RWPE2 (cell line): ENCODE results near the gene GPR132.
"Not testable (repeated sequence)": the region's sequence is repeated elsewhere in the genome, so short reads cannot be mapped to it uniquely, and the experiment has no call there.

ENCODE experiments used
- ATAC-seq: fragments of 200-7000 bp; cut with Tn5 transposase; 3 replicates; pipeline ENCODE4 v1.9.1; 2021; ENCODE audit warnings: low read depth
- DNase-seq: peaks from one replicate; pipeline ENCODE4 v3.0.0-alpha.2; 2020; ENCODE audit warnings: low spot score
- H3K27ac ChIP-seq: fragments of 450-650 bp; 2 replicates; pipeline ENCODE4 v1.5.1; 2017; ENCODE audit warnings: mild to moderate bottlenecking; ENCODE audit not compliant: poor library complexity, severe bottlenecking
- H3K27me3 ChIP-seq: fragments of 250-450 bp; sonication (Bioruptor Pico); 2 replicates; pipeline ENCODE4 v1.5.1; 2021; ENCODE audit warnings: mild to moderate bottlenecking, moderate library complexity; ENCODE audit not compliant: insufficient read depth, poor library complexity, severe bottlenecking
- H3K36me3 ChIP-seq: fragments of 250-450 bp; sonication (Bioruptor Pico); 2 replicates; pipeline ENCODE4 v1.5.1; 2020; ENCODE audit warnings: low read depth, mild to moderate bottlenecking, moderate library complexity
- H3K4me1 ChIP-seq: fragments of 250-450 bp; sonication (Bioruptor Pico); 2 replicates; pipeline ENCODE4 v1.5.1; 2021; ENCODE audit warnings: mild to moderate bottlenecking, moderate library complexity; ENCODE audit not compliant: insufficient read depth, poor library complexity, severe bottlenecking
- H3K4me3 ChIP-seq: fragments of 250-450 bp; sonication (Bioruptor Pico); 2 replicates; pipeline ENCODE4 v1.5.1; 2021; ENCODE audit warnings: mild to moderate bottlenecking, moderate library complexity; ENCODE audit not compliant: severe bottlenecking
- H3K9me3 ChIP-seq: fragments of 250-450 bp; sonication (Bioruptor Pico); 2 replicates; pipeline ENCODE4 v1.5.1; 2021; ENCODE audit warnings: mild to moderate bottlenecking, moderate library complexity; ENCODE audit not compliant: severe bottlenecking
- CTCF ChIP-seq: fragments of 450-650 bp; IDR thresholded peaks from one replicate; pipeline ENCODE4 v1.5.1; 2017; ENCODE audit warnings: mild to moderate bottlenecking, moderate library complexity; ENCODE audit not compliant: poor library complexity, severe bottlenecking

Gene GPR132

GRCh38 chr14:105084741-105085571, 19.7 kb upstream of the GPR132 start:
- TF ChIP-seq CTCF = no peak
- peaks cover 12% of the 10 kb centered on the region for H3K4me1 ChIP-seq
- DNase-seq (peak; percentile 67), ATAC-seq (no peak)
- no peaks in the 10 kb centered on the region for H3K9me3 ChIP-seq
- H3K27me3 ChIP-seq = peaks cover 10% of the 10 kb centered on the region
- no peak overlapping the region for H3K27ac ChIP-seq
- H3K4me3 ChIP-seq = no peak overlapping the region
- no peaks in the 10 kb centered on the region for H3K36me3 ChIP-seq

- no peak overlapping the region for H3K27ac ChIP-seq
- H3K36me3 ChIP-seq = no peaks in the 10 kb centered on the region
- peaks cover 12% of the 10 kb centered on the region for H3K4me1 ChIP-seq
- no peaks in the 10 kb centered on the region for H3K9me3 ChIP-seq
- DNase-seq (peak; percentile 51), ATAC-seq (no peak; the same call in 2 of the 3 replicates)
- TF ChIP-seq CTCF = no peak
- H3K27me3 ChIP-seq = peaks cover 11% of the 10 kb centered on the region
- H3K4me3 ChIP-seq = no peak overlapping the region
These were observed 18.9 kb upstream of the GPR132 start for GRCh38 chr14:105083926-105084685.

- Histone ChIP-seq H3K36me3 (no peaks in the 10 kb centered on the region), H3K27me3 (peaks cover 14% of the 10 kb centered on the region), H3K27ac (no peak overlapping the region), H3K9me3 (no peaks in the 10 kb centered on the region), H3K4me3 (no peak overlapping the region), H3K4me1 (peaks cover under 1% of the 10 kb centered on the region)
- ATAC-seq (no peak), DNase-seq (peak; percentile 21)
- TF ChIP-seq CTCF = no peak
These were observed 17.5 kb upstream of the GPR132 start for GRCh38 chr14:105082703-105083102.

GRCh38 chr14:105081473-105081872, 16.2 kb upstream of the GPR132 start:
- H3K27me3 ChIP-seq = peaks cover 14% of the 10 kb centered on the region
- DNase-seq = peak; percentile 15
- H3K4me1 ChIP-seq, H3K36me3 ChIP-seq, H3K9me3 ChIP-seq, ATAC-seq, H3K4me3 ChIP-seq, H3K27ac ChIP-seq: not testable (repeated sequence)

- peaks cover 14% of the 10 kb centered on the region for H3K27me3 ChIP-seq
- no peak for TF ChIP-seq CTCF
- H3K4me3 ChIP-seq = no peak overlapping the region
- H3K4me1 ChIP-seq = peaks cover 2% of the 10 kb centered on the region
- H3K27ac ChIP-seq = no peak overlapping the region
- H3K9me3 ChIP-seq = no peaks in the 10 kb centered on the region
- ATAC-seq (no peak), DNase-seq (no peak)
- H3K36me3 ChIP-seq = no peaks in the 10 kb centered on the region
These were observed 14.9 kb upstream of the GPR132 start for GRCh38 chr14:105080161-105080560.
